ENCODE data around the gene HPD.

- TF ChIP-seq POLR2A (IDR thresholded peaks at IDR 0.05), result no peak
- no peak for TF ChIP-seq CTCF (IDR thresholded peaks at IDR 0.05)
Measured at GRCh38 chr12:121889274-121889624, 30.6 kb upstream of the HPD start.

Measured in adrenal gland (tissue), 5 donors.